HG03108 (cell line): ENCODE results near the gene PTPRJ.
"Not testable (repeated sequence)": the region's sequence is repeated elsewhere in the genome, so short reads cannot be mapped to it uniquely, and the experiment has no call there.

ENCODE experiments used
- ATAC-seq: cut with Tn5 transposase; IDR thresholded peaks from one replicate; pipeline ENCODE4 v1.9.1; 2021; ENCODE audit warnings: moderate library complexity; ENCODE audit not compliant: unreplicated experiment

The PTPRJ gene

GRCh38 chr11:48184452-48184851 lies 204.1 kb downstream of the PTPRJ start:
- no peak for ATAC-seq

DNA sequence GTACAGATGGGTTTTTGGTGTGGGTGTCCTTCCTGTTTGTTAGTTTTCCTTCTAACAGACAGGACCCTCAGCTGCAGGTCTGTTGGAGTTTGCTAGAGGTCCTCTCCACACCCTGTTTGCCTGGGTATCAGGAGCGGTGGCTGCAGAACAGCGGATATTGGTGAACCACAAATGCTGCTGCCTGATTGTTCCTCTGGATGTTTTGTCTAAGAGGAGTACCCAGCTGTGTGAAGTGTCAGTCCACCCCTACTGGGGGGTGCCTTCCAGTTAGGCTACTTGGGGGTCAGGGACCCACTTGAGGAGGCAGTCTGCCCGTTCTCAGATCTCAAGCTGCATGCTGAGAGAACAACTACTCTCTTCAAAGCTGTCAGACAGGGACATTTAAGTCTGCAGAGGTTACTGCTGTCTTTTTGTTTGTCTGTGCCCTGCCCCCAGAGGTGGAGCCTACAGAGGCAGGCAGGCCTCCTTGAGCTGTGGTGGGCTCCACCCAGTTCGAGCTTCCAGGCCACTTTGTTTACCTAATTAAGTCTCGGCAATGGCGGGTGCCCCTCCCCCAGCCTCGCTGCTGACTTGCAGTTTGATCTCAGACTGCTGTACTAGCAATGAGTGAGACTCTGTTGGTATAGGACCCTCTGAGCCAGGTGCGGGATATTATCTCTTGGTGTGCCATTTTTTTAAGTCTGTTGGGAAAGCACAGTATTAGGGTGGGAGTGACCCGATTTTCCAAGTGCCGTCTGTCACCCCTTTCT lies 210.7 kb downstream of the PTPRJ start:
- not testable (repeated sequence) for ATAC-seq

DNA sequence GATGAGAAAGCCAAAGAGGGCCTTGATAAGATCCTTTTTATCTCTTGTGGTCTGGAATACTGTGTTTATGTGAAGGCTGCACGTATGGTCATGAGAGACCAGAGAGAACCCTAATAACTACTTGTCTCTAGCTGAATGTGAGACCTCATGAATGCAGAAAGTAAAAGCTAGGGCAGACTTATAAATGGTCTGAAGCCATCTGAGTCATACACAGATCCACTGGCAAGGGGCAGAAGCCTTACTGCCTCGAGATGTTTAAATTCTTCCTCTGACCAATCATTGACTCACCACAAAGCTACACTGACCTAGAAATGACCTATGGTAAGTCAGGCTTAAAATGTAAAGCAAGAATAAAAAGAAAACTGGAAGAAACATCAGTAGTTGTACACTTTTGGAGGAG lies 213.5 kb downstream of the PTPRJ start:
- no peak for ATAC-seq

DNA sequence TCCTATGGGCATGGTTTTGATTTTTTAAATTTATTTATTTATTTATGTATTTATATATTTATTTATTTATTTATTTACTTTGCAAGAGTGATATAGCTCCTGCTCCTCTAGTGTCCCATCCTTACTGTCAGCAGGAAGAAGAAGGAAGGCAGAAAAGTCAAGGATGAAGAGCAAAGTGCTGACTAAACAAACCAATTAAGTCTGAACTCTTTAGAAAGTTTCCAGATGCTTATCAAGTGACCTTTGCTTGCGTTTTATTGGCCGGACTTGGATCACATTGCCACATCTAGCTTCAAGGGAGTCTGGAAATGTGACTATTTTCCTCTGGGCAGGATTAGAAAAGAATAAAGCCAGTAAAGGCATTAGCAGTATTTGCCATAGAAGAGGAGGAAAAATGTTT lies 227.5 kb downstream of the PTPRJ start:
- ATAC-seq: no peak

GRCh38 chr11:48210052-48210451 lies 229.7 kb downstream of the PTPRJ start:
- no peak for ATAC-seq

DNA sequence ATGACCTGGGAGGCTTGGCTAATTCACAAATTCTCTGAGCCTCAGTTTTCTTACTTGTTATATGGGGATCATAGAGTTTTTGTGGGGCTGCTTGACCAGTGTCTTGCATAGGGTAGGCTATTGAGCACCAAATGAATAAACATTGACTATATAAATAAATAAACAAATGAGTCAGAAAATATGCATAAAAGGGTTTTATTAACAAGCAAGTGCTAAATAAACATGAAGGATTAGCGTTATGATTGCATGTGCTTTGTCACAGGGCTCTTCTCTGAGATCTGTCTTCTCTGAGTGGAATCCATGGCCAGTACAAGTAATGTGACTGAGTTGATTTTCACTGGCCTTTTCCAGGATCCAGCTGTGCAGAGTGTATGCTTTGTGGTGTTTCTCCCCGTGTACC lies 236.2 kb downstream of the PTPRJ start, which contains the start of gene OR4B1:
Gene OR4B1, plus strand, starts transcription at position 301 of the 400 bp plus-strand sequence. Its CDS starts 0 bp downstream, at position 301.
- no peak for ATAC-seq
